GM18520 (cell line): ENCODE data around the gene LY86.

ENCODE experiments used
- ATAC-seq: cut with Tn5 transposase; IDR thresholded peaks from one replicate; pipeline ENCODE4 v1.9.1; 2021; ENCODE audit not compliant: unreplicated experiment

Gene LY86

GRCh38 chr6:6678811-6679210, 90.3 kb downstream of the LY86 start:
- ATAC-seq, result no peak

GRCh38 chr6:6679633-6680032, 91.1 kb downstream of the LY86 start:
- no peak for ATAC-seq

- ATAC-seq, result no peak
Observed at GRCh38 chr6:6680526-6680925, 92.0 kb downstream of the LY86 start.

- ATAC-seq, result no peak
Observed at GRCh38 chr6:6681075-6681849, 92.7 kb downstream of the LY86 start.

GRCh38 chr6:6682225-6682624, 93.7 kb downstream of the LY86 start:
- no peak for ATAC-seq

GRCh38 chr6:6683969-6684833, 95.7 kb downstream of the LY86 start:
- ATAC-seq, result peak; percentile 76

- ATAC-seq, result no peak
Observed at GRCh38 chr6:6685249-6686040, 96.9 kb downstream of the LY86 start.

- no peak for ATAC-seq
Observed at GRCh38 chr6:6686176-6686575, 97.7 kb downstream of the LY86 start.

GRCh38 chr6:6686748-6687601, 98.5 kb downstream of the LY86 start:
- no peak for ATAC-seq

- ATAC-seq, result no peak
Observed at GRCh38 chr6:6688283-6688682, 99.8 kb downstream of the LY86 start.

- ATAC-seq, result no peak
Observed at GRCh38 chr6:6688951-6689350, 100.4 kb downstream of the LY86 start.

GRCh38 chr6:6689400-6690143, 101.1 kb downstream of the LY86 start:
- ATAC-seq, result no peak

GRCh38 chr6:6690144-6690483, 101.6 kb downstream of the LY86 start:
- ATAC-seq, result no peak

- ATAC-seq, result no peak
Observed at GRCh38 chr6:6694368-6694780, 105.9 kb downstream of the LY86 start.

- ATAC-seq, result no peak
Observed at GRCh38 chr6:6694825-6695624, 106.5 kb downstream of the LY86 start.

- no peak for ATAC-seq
Observed at GRCh38 chr6:6695625-6696276, 107.2 kb downstream of the LY86 start.

GRCh38 chr6:6696867-6697531, 108.5 kb downstream of the LY86 start:
- no peak for ATAC-seq

- ATAC-seq, result no peak
Observed at GRCh38 chr6:6697620-6698019, 109.1 kb downstream of the LY86 start.
